ENCODE results near the gene SGCD.

The SGCD gene

DNA sequence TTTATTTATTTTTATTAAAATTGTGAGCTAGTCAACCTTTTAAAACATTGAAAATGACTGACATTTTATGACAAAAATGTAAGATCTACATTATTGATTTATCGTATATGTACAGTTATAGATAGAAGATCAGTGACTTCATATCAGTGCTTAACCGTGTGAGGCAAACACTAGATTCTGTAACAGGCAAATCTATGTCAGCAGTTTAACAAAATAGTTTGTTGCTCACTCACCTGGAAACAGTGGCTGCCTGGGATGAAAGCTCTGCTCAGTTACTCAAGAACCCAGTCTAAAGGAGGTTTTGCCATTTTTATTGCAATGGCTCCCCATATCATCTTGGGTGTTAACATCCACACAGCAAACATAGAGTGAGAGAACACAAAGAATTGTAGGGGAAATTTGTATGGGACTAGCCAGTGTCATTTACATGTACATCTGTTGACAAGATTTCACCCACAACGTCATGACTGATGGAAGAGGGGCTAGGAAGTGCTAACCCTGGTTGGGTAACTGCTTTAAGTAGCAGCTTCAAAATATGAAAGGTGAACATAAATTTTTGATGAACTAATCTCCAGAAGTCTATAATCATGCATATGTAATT lies 49.0 kb downstream of the SGCD start:
- TF ChIP-seq CTCF (IDR thresholded peaks at IDR 0.05; ENCODE audit: low read depth, low read length), result no peak
- H3K4me3 ChIP-seq (replicated peaks in 1 of 2; ENCODE audit: low read depth in 2 of 2, low read length in 2 of 2), result no peak overlapping the region
- DNase-seq (ENCODE audit: low read depth in 2 of 2), result no peak

DNA sequence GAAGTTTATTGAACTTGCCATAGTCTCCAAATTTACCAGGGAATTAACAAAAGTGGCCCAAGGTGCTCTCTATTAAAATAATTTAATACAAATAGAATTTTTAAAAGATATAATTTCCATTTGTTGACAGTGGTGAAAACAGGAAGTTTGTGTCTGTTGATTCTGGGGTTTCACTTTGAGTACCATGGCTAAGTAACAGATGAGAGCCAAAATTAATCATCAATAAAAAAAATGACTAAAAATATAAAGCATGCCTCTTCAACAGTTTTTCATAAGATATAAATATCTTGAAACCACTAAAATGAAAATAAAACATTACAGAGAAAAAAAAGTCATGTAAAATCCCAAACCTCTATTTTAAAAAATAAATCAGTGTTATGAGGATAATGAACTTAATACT lies 49.8 kb downstream of the SGCD start:
- no peak for TF ChIP-seq CTCF (IDR thresholded peaks at IDR 0.05; ENCODE audit: low read depth, low read length)
- no peak for DNase-seq (ENCODE audit: low read depth in 2 of 2)
- no peak overlapping the region for H3K4me3 ChIP-seq (replicated peaks in 1 of 2; ENCODE audit: low read depth in 2 of 2, low read length in 2 of 2)

GRCh38 chr5:156378159-156378558 lies 51.2 kb downstream of the SGCD start:
- H3K4me3 ChIP-seq (replicated peaks in 1 of 2; ENCODE audit: low read depth in 2 of 2, low read length in 2 of 2), result no peak overlapping the region
- TF ChIP-seq CTCF (IDR thresholded peaks at IDR 0.05; ENCODE audit: low read depth, low read length), result no peak
- DNase-seq (ENCODE audit: low read depth in 2 of 2), result no peak

DNA sequence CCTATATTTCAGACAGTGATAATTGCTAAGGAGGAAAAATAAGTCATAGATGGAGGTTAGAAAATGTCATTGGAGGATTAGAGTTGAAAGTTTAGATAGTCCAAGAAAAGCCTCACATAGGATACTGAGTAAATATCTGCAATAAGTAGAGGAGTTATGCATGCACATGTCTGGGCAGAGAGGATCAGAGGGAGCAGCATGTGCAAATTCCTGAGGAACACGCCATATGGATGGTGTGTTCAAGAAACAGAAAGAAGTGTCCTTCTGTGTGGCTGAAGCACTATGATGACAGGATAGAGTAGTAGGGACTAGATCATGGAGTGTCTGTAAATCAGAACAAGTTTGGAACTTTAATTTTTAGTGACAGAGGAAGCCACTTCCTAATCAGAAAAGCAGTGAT lies 52.2 kb downstream of the SGCD start:
- TF ChIP-seq CTCF (IDR thresholded peaks at IDR 0.05; ENCODE audit: low read depth, low read length), result no peak
- no peak for DNase-seq (ENCODE audit: low read depth in 2 of 2)
- H3K4me3 ChIP-seq (replicated peaks in 1 of 2; ENCODE audit: low read depth in 2 of 2, low read length in 2 of 2), result no peak overlapping the region

DNA sequence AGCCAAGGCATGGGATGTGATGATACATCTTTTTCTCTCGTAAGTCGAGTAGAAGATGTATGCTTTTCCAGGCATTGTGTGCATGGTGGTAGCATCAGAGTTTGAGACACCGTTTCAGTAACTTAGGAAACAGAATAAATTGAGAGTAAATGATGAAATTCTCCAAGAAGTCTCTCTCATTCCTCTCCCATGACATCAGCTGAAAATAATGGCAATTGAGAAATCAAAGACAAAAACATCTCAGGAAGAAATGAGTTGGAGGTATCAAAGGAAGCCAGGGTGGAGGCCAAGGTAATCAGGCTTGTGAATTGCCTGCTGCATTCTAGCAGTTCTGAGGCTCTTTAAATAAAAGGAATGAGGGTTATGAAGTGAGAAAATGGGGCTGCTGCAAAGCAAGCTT lies 53.9 kb downstream of the SGCD start:
- no peak overlapping the region for H3K4me3 ChIP-seq (replicated peaks in 1 of 2; ENCODE audit: low read depth in 2 of 2, low read length in 2 of 2)
- peak; percentile 35 to 76 for DNase-seq (ENCODE audit: low read depth in 2 of 2)
- TF ChIP-seq CTCF (IDR thresholded peaks at IDR 0.05; ENCODE audit: low read depth, low read length), result no peak

- DNase-seq (ENCODE audit: low read depth in 2 of 2), result peak; percentile 17 to 62
- H3K4me3 ChIP-seq (replicated peaks in 1 of 2; ENCODE audit: low read depth in 2 of 2, low read length in 2 of 2), result no peak overlapping the region
- no peak for TF ChIP-seq CTCF (IDR thresholded peaks at IDR 0.05; ENCODE audit: low read depth, low read length)
Measured at GRCh38 chr5:156383510-156384265, 56.7 kb downstream of the SGCD start.

Measured in cardiac fibroblast (primary cell).